GM18861 (cell line): ENCODE data around the gene MSRB1.

Experiments
- ATAC-seq: cut with Tn5 transposase; IDR thresholded peaks from one replicate; pipeline ENCODE4 v1.9.1; 2021; ENCODE audit not compliant: unreplicated experiment

MSRB1 gene

GRCh38 chr16:1979271-1980029 lies 36.5 kb upstream of the MSRB1 start:
- no peak for ATAC-seq

DNA sequence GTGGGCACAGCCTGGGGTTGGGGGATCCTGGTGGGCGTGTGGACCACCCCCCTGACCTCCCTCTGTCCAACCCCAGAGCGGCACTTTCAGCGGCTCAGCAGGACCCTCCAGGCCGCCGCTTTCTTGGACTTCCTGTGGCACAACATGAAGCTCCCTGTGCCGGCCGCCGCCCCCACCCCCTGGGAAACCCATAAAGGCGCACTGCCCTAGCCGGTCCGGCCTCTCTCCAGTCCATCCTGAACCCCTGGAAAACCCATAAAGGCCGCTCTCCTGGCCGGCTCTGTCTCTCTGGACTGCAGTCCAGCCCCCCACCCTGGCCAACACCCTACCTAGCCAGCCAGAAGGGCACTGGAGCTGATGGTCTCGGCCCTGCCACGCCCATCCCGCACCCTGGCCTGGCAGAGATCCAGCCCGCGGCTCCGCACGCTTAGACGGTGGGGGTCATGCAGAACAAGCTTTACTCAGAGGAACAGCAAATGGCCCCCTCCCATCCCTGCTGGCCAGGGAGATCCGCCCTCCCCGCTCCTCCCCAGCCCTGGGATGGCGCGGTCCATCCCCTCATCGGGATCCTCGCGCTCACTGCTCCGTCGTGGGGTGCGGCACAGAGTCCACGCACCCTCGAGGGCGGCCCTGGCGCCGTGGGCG lies 35.6 kb upstream of the MSRB1 start:
- no peak for ATAC-seq

DNA sequence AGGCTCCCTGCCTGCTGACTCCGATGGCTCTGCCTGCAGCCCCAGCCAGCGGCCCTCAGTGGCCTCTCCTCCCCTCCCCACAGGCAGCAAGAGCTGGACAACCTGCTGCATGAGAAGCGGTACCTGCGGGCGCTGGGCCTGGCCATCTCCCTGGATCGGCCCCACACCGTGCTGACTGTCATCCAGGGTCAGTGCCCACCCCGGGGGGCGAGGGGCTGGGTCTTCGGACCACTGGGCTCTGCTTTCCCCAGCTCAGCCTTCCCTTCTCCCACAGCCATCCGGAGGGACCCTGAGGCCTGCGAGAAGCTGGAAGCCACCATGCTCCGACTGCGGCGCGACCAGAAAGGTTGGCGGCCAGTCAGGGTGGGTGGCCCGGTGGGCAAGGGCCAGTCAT lies 34.9 kb upstream of the MSRB1 start:
- ATAC-seq = no peak

DNA sequence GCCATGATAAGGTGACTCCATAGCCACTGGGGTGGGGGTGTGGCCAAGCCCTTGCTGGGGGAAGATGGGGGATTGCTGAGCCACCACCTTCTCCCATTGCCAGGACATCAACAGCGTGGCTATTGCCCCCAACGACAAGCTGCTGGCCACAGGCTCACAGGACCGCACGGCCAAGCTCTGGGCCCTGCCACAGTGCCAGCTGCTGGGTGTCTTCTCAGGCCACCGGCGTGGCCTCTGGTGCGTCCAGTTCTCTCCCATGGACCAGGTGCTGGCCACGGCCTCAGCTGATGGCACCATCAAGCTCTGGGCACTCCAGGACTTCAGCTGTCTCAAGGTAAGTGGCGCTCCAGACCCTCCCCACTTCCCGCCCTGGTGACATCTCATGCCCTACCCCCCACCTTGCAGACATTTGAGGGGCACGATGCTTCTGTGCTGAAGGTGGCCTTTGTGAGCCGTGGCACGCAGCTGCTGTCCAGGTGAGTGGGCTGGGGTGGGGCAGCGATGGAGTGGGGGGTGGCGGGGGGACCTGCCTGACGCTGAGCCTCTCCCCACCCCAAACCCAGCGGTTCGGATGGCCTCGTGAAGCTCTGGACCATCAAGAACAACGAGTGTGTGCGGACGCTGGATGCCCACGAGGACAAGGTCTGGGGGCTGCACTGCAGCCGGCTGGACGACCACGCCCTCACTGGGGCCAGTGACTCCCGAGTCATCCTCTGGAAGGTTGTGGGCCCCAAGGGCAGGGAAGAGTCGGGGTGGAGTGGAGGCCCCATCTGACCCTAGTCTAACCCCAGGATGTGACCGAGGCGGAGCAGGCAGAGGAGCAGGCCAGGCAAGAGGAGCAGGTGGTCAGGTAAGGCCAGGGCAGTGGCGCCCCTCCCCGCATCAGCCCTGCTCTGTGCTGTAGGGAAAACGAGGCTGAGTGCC lies 34.2 kb upstream of the MSRB1 start:
- no peak for ATAC-seq

- ATAC-seq = no peak
Observed at GRCh38 chr16:1976216-1976520, 33.2 kb upstream of the MSRB1 start.

DNA sequence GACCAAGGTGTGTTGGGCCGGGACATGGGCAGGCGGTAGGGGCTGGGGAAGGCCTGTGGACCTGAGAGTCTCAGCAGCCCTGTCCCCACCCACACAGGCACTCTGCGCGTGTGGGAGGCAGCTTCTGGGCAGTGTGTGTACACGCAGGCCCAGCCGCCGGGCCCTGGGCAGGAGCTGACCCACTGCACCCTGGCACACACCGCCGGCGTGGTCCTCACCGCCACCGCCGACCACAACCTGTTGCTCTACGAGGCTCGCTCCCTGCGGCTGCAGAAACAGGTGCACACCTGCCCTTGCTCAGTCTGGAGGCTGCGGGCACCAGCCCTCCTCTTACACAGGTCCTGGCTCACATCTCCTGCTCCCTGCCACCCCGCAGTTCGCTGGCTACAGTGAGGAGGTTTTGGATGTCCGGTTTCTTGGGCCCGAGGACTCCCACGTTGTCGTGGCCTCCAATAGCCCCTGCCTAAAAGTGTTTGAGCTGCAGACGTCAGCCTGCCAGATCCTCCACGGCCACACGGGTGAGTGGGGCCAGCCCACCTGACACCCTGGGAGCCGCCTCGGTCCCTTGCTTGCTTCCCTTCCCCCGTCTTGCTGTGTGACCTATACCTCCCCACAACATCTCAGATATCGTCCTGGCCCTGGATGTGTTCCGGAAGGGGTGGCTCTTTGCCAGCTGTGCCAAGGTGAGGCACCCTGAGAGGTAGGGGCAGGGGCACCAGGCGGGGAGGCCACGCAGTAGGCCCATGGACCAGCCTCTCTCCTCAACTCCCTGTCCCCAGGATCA lies 32.6 kb upstream of the MSRB1 start:
- ATAC-seq = no peak

DNA sequence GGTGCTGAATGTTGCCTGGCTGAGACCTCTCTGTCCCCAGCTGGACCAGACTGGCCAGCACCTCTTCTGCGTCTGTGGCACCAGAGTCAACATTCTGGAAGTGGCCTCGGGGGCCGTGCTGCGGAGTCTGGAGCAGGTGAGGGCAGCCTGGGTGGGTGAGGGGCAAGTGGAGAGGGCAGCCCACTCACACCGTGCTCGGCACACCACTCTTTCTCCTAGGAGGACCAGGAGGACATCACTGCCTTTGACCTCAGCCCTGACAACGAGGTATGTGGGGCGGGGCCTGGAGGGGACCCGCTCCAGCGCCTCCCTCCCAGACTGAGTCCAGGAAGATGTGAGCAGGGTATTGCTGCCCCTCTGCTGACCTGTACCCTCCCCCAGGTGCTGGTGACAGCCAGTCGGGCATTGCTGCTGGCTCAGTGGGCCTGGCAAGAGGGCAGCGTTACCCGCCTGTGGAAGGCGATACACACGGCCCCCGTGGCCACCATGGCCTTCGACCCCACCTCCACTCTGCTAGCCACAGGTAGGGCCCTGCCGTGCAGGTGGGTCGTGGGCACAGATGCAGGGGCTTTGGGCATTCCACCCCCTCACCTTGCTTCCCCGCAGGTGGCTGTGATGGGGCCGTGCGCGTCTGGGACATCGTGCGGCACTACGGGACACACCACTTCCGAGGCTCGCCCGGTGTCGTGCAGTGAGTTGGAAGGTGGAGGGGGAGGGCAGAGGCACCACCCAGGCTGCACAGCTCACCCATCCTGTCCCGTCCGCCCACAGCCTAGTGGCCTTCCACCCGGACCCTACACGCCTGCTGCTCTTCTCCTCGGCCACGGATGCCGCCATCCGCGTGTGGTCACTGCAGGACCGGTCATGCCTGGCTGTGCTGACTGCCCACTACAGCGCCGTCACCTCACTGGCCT lies 31.4 kb upstream of the MSRB1 start:
- no peak for ATAC-seq

DNA sequence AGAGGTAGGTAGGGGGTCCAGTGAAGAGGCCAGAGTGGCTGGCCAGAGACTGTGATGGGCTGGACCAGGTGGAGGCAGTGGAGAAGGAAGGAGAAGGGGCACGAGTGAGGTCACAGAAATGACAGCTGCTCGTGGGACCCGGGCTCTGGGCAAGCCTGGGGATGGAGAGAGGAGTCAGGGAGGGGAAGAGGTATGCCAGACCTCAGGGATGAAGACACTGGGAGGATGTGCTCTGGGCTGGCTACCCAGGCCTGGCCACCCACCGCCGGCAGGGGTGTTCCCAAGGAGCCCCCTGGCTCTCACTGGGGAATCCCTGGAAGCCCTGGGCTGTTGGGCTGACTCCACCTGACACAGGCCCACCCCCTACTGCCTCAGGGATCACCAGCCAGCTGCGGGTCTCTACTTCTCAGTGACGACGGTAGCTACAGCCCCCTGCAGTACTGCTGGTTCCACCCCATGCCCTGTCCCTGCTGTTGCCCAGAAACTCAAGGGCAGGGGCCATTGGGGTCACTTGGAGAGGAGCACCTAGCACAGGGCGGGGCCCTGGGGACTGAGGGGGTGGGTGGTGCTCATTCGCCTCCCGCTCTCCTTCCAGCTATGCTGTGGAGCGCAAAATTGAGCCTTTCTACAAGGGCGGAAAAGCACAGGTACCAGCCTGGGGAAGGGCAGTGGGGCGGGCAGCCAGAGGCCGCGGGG lies 30.6 kb upstream of the MSRB1 start:
- ATAC-seq = no peak

DNA sequence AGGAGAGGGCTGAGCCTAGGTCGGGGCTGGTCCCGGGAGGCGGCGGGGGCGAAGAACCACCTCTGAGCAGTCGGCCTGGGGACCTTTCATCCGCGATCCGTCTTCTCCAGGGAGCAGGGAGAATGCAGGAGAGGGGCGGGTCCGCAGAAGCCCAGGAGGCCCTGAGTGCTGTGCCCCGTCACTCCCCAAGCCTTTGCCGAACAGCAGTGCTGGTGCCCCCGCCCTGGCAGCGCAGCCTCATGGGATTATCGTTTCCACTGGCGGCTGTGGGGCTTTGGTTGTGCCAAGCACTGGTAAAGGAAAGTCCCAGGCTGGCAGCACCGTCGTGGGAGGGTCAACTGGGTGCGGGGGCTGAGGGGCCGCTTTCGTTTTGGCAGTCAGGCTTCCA lies 29.5 kb upstream of the MSRB1 start:
- no peak for ATAC-seq

GRCh38 chr16:1971796-1972489 lies 28.9 kb upstream of the MSRB1 start, which contains the start of gene TBL3:
TBL3 (plus strand) TSS chr16:1972053; CDS start chr16:1972165, 112 bp downstream.
- peak; percentile 71 for ATAC-seq

DNA sequence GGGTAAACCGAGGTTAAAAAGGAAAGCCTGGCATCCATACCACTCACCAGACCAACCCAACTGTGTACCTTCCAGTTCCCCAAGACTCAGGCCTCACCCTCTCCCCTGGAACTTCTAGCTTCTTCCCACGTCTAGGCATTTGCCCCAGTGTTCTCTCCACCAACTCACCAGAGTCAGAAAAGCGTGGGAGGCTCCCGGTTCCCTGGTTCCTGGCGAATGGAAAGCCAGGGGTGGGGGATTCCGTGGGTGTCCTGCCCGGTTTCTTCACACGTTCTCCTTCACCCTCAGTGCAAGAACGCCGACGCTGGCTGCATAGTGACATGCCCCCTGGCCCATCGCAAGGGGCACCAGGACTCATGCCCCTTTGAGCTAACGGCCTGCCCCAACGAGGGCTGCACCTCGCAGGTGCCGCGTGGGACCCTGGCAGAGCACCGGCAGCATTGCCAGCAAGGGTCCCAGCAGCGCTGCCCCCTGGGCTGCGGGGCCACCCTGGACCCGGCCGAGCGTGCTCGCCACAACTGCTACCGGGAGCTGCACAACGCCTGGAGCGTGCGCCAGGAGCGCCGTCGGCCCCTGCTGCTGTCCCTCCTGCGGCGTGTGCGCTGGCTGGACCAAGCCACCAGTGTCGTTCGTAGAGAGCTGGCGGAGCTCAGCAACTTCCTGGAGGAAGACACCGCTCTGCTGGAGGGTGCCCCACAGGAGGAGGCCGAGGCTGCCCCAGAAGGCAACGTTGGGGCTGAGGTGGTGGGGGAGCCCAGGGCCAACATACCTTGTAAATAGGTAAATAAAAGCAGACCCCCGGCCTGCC lies 25.4 kb upstream of the MSRB1 start:
- no peak for ATAC-seq

DNA sequence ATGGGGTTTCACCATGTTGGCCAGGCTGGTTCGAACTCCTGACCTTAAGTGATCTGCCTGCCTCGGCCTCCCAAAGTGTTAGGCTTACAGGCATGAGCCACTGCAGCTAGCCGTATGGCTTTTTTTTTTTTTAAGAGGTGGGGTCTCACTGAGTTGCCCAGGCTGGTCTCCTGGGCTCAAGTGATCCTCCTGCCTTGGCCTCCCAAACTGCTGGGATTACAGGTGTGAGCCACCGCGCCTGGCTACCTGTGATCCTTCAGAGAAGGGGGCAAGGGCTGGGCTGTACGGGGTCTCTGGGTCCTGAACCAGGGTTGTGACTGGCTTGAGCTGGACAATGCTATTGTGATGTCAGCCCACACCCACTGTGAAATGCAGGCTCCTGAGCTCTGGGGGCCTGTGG lies 23.5 kb upstream of the MSRB1 start, which contains the start of gene RNF151:
RNF151 (plus strand) TSS at position 397 of the 400 bp plus-strand sequence. CDS start 26 bp downstream, outside the sequence.
- ATAC-seq = no peak

DNA sequence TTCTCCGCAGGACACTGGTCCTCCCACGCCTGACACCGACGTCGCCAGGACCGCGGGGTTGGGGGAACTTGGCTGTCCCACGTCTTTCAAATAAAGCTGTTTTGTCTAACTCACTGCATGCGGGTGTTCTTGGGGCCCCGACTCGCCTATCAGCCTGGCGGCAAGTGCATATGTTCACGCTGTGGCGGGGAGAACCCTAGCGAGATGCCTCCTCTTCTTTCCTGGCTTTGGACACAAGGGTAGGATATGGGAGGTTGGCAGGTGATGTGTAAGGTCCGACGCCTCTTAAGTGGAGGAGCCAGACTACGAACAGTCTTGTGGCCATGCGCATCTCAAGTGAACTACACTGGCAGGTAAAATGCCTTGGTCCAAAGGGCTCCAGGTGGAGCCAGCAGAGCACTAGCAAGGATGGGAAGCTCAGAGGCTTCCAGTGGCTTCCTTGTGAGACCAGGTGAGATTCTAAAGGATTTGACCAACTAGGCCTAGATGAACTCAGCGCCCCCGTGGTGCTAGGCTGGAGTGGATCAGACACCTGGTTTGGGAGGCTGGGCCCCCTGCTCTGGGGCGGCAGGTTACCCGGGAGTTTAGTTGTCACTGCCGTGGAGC lies 22.5 kb upstream of the MSRB1 start:
- no peak for ATAC-seq

DNA sequence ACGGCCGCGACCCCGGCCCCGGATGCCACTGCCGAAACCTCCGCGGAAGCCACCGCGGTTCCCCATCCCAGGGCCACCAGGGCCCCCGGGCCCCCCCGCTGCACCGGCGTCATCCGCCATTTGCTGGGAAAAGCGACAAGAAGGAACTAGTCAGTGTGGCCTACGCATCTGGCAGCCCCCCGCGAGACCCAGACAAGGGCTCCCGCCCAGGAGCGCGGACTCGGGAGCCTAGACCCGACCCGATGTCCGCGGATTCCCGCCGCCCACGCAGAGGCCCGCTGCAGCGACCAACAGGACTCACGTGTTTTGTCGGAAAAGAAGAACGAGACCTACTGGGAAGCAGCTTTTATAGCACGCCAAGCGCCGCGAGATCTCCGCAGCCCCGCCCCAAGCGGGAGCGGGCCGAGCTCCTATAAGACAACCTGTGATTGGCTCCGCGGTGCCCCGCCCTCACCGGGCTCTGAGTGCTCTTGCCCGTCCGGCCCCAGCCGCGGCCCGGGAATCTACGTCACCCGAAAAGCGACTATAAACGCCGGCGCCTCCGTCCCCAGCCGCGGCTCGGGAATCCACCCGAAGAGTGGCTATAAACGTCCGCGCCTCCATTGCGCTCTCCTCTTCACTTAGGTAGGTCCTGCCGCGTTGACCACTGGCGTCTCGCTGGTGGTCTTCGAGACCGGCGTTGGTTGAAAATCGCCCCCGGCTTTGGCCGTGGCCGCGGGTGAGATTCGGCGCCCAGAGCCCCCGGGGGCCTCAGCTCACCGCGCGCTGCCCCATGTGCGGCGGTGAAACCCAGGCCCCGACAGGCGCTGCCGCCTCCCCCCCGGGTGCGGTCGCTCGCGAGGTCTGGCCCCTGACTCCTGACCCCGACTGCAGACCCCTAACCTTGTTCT lies 21.8 kb upstream of the MSRB1 start, which contains the start of gene RPS2:
RPS2 (minus strand) TSS at position 321 of the 890 bp plus-strand sequence; CDS start at position 120, 201 bp downstream.
- peak; percentile 72 for ATAC-seq

DNA sequence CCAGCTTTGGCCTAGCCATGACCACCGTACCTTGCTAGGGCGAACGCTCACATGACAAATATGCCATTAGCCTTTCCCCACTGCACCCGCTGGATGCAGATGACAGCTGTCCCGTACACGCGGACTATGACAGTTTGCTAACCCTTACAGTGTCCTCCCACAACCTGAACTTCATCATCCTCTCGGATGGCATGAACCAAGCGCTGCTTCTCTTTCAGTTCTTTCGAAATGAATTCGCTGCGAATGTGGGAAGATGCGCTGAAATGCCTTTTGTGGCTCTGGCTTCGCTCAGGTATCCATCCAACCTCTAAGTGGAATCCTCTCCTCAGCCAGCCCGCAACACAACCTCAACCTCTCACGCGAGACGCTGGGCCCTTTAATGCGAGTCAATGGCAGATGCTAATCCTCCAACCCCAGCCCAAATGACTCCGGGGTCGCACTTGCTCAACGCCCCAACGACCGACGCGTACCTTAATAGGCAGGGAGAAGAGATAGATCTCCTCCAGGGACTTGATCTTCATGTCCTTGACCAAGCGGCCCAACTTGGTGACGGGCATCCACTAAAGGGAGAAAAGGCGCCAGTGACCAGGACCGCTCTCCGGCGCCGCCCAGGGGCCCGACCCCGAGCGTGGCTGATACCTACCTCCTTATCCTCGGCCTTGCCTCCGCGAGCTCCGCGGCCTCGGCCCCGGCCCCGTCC lies 21.0 kb upstream of the MSRB1 start:
- ATAC-seq = no peak
